Inflammatory macrophage (primary cell): ENCODE data around the gene DHX35.
"Not testable (repeated sequence)": the region's sequence is repeated elsewhere in the genome, so short reads cannot be mapped to it uniquely, and the experiment has no call there.

Experiments
- DNase-seq, 2 donors: peaks; one replicate each; pipeline ENCODE4 v3.0.0-alpha.2; 2020 to 2022

The DHX35 gene

GRCh38 chr20:38940644-38941043 is 21.5 kb upstream of the DHX35 start:
- no peak for DNase-seq

- no peak for DNase-seq
Measured at GRCh38 chr20:38941726-38942389, 20.3 kb upstream of the DHX35 start.

- no peak for DNase-seq
Measured at GRCh38 chr20:38945012-38945411, 17.1 kb upstream of the DHX35 start.

GRCh38 chr20:38946836-38947235 is 15.3 kb upstream of the DHX35 start:
- DNase-seq, result no peak

GRCh38 chr20:38947931-38948362 is 14.2 kb upstream of the DHX35 start:
- no peak for DNase-seq

GRCh38 chr20:38950254-38950653 is 11.9 kb upstream of the DHX35 start:
- no peak for DNase-seq

- DNase-seq, result no peak
Measured at GRCh38 chr20:38951611-38952010, 10.5 kb upstream of the DHX35 start.

- no peak for DNase-seq
Measured at GRCh38 chr20:38952153-38952552, 10.0 kb upstream of the DHX35 start.

- no peak for DNase-seq
Measured at GRCh38 chr20:38953630-38954340, 8.4 kb upstream of the DHX35 start.

GRCh38 chr20:38957235-38957876 is 4.8 kb upstream of the DHX35 start:
- DNase-seq, result no peak

- DNase-seq, result no peak
Measured at GRCh38 chr20:38957915-38958485, 4.1 kb upstream of the DHX35 start.

GRCh38 chr20:38960187-38960687 is 1.9 kb upstream of the DHX35 start:
- not testable (repeated sequence) for DNase-seq

- DNase-seq, result no peak
Measured at GRCh38 chr20:38961530-38962043, 557 bp upstream of the DHX35 start.

- DNase-seq, result peak; percentile 32 to 41
Measured at GRCh38 chr20:38962928-38963401, 821 bp downstream of the DHX35 start.

GRCh38 chr20:38963745-38964144 is 1.6 kb downstream of the DHX35 start:
- DNase-seq, result no peak

- DNase-seq, result no peak
Measured at GRCh38 chr20:38965264-38965663, 3.1 kb downstream of the DHX35 start.

- no peak for DNase-seq
Measured at GRCh38 chr20:38968090-38968489, 5.9 kb downstream of the DHX35 start.

GRCh38 chr20:38969708-38970107 is 7.6 kb downstream of the DHX35 start:
- no peak for DNase-seq

- DNase-seq, result no peak
Measured at GRCh38 chr20:38970302-38970701, 8.2 kb downstream of the DHX35 start.

- no peak for DNase-seq
Measured at GRCh38 chr20:38973107-38973506, 11.0 kb downstream of the DHX35 start.

GRCh38 chr20:38973645-38974044 is 11.5 kb downstream of the DHX35 start:
- no peak for DNase-seq

GRCh38 chr20:38975539-38976120 is 13.5 kb downstream of the DHX35 start:
- DNase-seq, result no peak

- DNase-seq, result no peak
Measured at GRCh38 chr20:38979434-38979833, 17.3 kb downstream of the DHX35 start.
